ENCODE data around the gene BDKRB2.

GRCh38 chr14:96162265-96162664 is 42.4 kb upstream of the BDKRB2 start:
- TF ChIP-seq POLR2A (IDR thresholded peaks at IDR 0.05; ENCODE audit: low read length) (no peak), GATA1 (IDR thresholded peaks at IDR 0.05; ENCODE audit: low read depth, low read length) (no peak)
